Right lobe of liver (tissue), 4 donors: ENCODE measurements around the gene TRMT44.

Experiments used
- CTCF ChIP-seq, 4 donors: fragments of 200-600 bp in 3 of 4; fragments of 450-650 bp in 1 of 4; IDR thresholded peaks; one replicate each; pipeline versions ENCODE4 v1.5.1 to v1.8.0; 2016 to 2022; ENCODE audit warnings: antibody characterized with exemption in 4 of 4, mild to moderate bottlenecking in 2 of 4
- POLR2A ChIP-seq: fragments of 450-650 bp; IDR thresholded peaks from one replicate; pipeline ENCODE4 v1.6.1; 2017; ENCODE audit warnings: antibody characterized with exemption, mild to moderate bottlenecking
- donor health status: DM: no; HTN: no; CAD: no.
- donor health status: DM: no; HTN: no; CAD: no.
- donor health status: DM: no; HTN: yes; CAD: no.

- TF ChIP-seq CTCF (IDR thresholded peaks at IDR 0.05) (no peak), POLR2A (no peak)
Observed at GRCh38 chr4:8473198-8473919, 32.8 kb downstream of the TRMT44 start.
